Psoas muscle (tissue), 8 donors: ENCODE measurements around the gene AFAP1. TPM values are rescaled to one million over a fixed set of nuclear protein-coding genes. Genes with fewer than 3 reads are reported as not detected.

ENCODE experiments used
- ATAC-seq, 4 donors: fragments of 200-7000 bp; cut with Tn5 transposase; one replicate each; pipeline ENCODE4 v1.9.1; 2020; ENCODE audit warnings: moderate library complexity in 3 of 4, mild to moderate bottlenecking in 2 of 4
- DNase-seq, 2 donors: peaks; one replicate each; pipeline ENCODE4 v3.0.0-alpha.2; 2020
- H3K27ac ChIP-seq: fragments of 200-600 bp; one replicate; pipeline ENCODE4 v1.8.0; 2022
- H3K27me3 ChIP-seq, 3 donors: fragments of 200-600 bp in 1 of 3; one replicate each; pipeline versions ENCODE4 v1.6.1 to v1.8.0; 2013 to 2022; ENCODE audit warnings: low read length in 2 of 3, mild to moderate bottlenecking in 2 of 3, moderate library complexity in 1 of 3; ENCODE audit not compliant: insufficient read depth in 3 of 3
- H3K36me3 ChIP-seq, 2 donors: fragments of 200-600 bp in 1 of 2; one replicate each; pipeline versions ENCODE4 v1.6.1 to v1.8.0; 2013 to 2022; ENCODE audit warnings: low read depth in 1 of 2, mild to moderate bottlenecking in 1 of 2, moderate library complexity in 1 of 2; ENCODE audit not compliant: insufficient read depth in 1 of 2
- H3K4me1 ChIP-seq: fragments of 200-600 bp; one replicate; pipeline ENCODE4 v1.8.0; 2022
- H3K4me3 ChIP-seq: fragments of 200-600 bp; one replicate; pipeline ENCODE4 v1.8.0; 2022; ENCODE audit warnings: mild to moderate bottlenecking
- H3K9me3 ChIP-seq: fragments of 200-600 bp; one replicate; pipeline ENCODE4 v1.8.0; 2022
- WGBS, 3 donors: extraction: QIAGEN DNeasy Blood & Tissue Kit; methylation state at CpG; one replicate each; pipeline versions ENCODE4 v1.1.6 to v1.1.7; 2013; 5-methylcytosine and 5-hydroxymethylcytosine counted together
- intact Hi-C, 2 donors: fragments of 100-400 bp; cut with DNase I; formaldehyde crosslinking; loops; one replicate each; pipeline versions ENCODE4 v1.11.0 to v1.14.2; 2022
- polyA plus RNA-seq, 3 donors: library from polyadenylated mRNA; stranded (reverse); fragments of 200-250 nt; gene quantifications; one replicate each; pipeline ENCODE4 v1.2.3, GENCODE V29; 2013
- total RNA-seq, 4 donors: library from RNA; stranded (reverse); fragmentation: NEBNext Ultra II Directional in 2 of 4; extraction: Animal tissue kit (Norgen Biotek cat#: 25700) in 2 of 4; gene quantifications; one replicate each; pipeline versions ENCODE4 v1.2.1 to v1.2.4, GENCODE V29; 2021 to 2023
- TF ChIP-seq, protein P1 (sequence below): fragments of 200-600 bp; IDR thresholded peaks from one replicate; pipeline ENCODE4 v1.8.0; 2022; ENCODE audit warnings: antibody characterized with exemption
- donor health status: healthy with polysubstance abuse.
- donor health status: DM: no; HTN: no; CAD: no; lungs with moderate emphysema.
- donor health status: Bipolar disorder and iron deficiency.
- donor health status: healthy.
- donor health status: DM: yes; HTN: yes; CAD: no.
- donor health status: DM: no; HTN: no; CAD: no.
- donor health status: DM: no; HTN: no; CAD: no.
- donor health status: DM: yes; HTN: yes; CAD: no.

Gene AFAP1
- total and polyA plus RNA-seq, 7 donors, result 1.3 to 11.4 (median 2.6) TPM

DNA sequence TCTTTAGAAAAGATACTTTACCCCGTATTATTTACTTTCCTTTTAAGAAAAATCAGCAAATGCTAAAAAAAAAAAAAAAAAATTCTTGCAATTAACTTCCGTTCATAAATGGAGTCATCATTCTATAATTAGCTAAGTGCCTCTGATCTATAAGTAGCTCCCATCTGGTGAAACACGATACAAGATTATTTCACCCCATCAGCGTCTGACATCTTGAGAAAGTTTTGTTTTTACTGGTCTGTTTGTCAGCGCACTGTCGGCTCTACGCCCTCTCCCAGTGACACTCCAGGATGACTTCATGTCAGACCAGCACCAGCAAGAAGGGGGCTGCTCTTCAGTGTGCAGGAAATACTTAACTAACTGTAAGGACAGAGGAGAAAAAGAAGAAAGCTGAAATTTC lies 108.3 kb downstream of the AFAP1 start:
- H3K27me3 ChIP-seq, result no peaks in the 10 kb centered on the region
- WGBS, 3 donors, result 17 to 19% (median 17%) methylated on average over 7 of the region's 7 CpGs
- H3K36me3 ChIP-seq, result no peaks in the 10 kb centered on the region
- TF ChIP-seq, protein P1, sequence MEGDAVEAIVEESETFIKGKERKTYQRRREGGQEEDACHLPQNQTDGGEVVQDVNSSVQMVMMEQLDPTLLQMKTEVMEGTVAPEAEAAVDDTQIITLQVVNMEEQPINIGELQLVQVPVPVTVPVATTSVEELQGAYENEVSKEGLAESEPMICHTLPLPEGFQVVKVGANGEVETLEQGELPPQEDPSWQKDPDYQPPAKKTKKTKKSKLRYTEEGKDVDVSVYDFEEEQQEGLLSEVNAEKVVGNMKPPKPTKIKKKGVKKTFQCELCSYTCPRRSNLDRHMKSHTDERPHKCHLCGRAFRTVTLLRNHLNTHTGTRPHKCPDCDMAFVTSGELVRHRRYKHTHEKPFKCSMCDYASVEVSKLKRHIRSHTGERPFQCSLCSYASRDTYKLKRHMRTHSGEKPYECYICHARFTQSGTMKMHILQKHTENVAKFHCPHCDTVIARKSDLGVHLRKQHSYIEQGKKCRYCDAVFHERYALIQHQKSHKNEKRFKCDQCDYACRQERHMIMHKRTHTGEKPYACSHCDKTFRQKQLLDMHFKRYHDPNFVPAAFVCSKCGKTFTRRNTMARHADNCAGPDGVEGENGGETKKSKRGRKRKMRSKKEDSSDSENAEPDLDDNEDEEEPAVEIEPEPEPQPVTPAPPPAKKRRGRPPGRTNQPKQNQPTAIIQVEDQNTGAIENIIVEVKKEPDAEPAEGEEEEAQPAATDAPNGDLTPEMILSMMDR, result no peak
- peak overlapping the region; percentile 41 for H3K4me3 ChIP-seq
- peaks cover 39% of the 10 kb centered on the region for H3K4me1 ChIP-seq
- intact Hi-C loops, result no loop called here
- H3K9me3 ChIP-seq, result no peaks in the 10 kb centered on the region
- DNase-seq (peak in 1 of 2 donors; percentile 64), ATAC-seq (peak; percentile 89 to 96 (median 93))
- H3K27ac ChIP-seq, result peak overlapping the region; percentile 87

DNA sequence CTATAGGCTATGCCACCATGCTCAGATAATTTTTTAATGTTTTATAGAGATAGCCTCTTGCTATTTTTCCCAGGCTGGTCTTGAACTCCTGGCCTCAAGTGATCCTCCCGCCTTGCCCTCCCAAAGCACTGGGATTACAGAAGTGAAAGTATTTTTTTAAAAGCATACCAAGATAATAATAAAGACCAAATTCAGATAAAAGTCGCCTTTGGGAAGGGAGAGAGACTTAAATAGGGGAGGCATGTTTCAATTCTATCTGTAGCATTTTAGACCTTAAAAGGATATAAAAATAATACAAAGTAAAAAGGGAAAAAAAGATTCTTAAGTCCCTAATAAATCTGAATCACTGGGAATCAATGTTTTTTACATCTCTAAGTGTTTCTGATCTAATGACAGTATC lies 108.9 kb downstream of the AFAP1 start:
- Histone ChIP-seq H3K27ac (peak overlapping the region; percentile 87), H3K9me3 (no peaks in the 10 kb centered on the region), H3K4me1 (peaks cover 39% of the 10 kb centered on the region), H3K36me3 (no peaks in the 10 kb centered on the region), H3K4me3 (peak overlapping the region; percentile 41), H3K27me3 (no peaks in the 10 kb centered on the region)
- ATAC-seq (no peak), DNase-seq (no peak)
- intact Hi-C loops, result no loop called here
- TF ChIP-seq, protein P1, result no peak
- WGBS, 3 donors, result 85 to 92% (median 90%) methylated on average over 2 of the region's 2 CpGs

DNA sequence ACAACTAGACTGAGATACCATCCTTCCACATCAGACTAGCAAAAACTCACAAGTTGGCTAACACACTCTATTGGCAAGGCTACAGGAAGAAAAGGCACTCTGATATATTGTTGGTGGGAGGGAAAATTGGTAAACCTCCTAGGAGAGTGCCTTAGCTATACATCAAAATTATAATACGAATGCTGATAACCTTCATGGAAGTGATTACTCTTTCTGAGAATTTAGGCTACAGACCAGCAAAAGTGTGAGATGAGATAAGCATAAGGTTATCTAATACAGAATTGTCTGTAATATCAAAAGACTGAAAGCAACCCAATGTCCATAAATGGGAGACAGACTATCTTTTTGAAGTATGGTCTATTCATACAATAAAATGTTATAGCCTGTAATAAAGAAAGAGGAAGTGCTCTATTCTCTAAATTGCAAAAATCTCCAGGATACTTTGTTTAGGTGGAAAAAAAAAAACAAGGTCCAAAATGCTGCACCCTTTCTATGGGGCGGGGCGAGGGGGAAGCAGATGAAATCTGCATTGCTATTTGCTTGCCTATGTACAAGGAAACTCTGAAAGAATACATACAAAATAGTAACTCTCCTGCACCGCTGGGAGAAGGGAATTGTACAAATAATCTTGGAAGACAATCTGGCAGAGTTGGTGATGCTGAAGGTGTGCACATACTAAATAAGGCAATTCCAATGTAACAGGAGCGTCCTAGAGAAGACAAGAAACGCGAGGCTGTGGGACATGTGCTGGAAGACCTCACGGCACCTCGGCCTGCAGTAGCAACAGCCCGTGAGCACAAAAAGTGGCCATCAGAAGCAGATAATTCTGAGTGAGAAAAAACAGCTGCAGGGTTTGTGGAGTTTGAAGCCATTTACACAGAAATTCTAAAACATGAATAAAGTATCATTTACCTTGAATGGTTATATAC lies 109.7 kb downstream of the AFAP1 start:
- H3K9me3 ChIP-seq, result no peaks in the 10 kb centered on the region
- no peaks in the 10 kb centered on the region for H3K27me3 ChIP-seq
- H3K4me3 ChIP-seq, result no peak overlapping the region
- WGBS, 3 donors, result 64 to 74% (median 70%) methylated on average over 10 of the region's 10 CpGs
- peak overlapping the region; percentile 87 for H3K27ac ChIP-seq
- DNase-seq (no peak), ATAC-seq (peak in 1 of 4 donors; percentile 21)
- H3K36me3 ChIP-seq, result no peaks in the 10 kb centered on the region
- H3K4me1 ChIP-seq, result peaks cover 39% of the 10 kb centered on the region
- intact Hi-C loops, result no loop called here
- TF ChIP-seq, protein P1, result no peak

DNA sequence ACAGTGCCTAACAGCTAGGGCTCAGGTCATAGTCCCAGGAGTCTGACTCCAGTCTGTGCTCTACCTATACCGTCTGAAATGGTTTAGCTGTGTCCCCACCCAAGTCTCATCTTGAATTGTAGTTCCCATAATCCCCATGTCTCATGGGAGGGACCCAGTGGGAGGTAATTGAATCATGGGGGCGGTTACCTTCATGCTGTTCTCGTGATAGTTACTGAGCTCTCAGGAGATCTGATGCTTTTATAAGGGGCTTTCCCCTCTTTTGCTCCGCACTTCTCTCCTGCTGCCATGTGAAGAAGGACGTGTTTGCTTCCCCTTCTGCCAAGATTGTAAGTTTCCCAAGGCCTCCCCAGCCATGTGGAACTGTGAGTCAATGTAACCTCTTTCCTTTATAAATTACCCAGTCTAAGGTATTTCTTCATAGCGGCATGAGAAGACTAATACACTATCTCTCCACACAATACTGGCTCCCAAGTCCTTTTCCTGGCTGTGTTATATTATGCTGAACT lies 110.8 kb downstream of the AFAP1 start:
- Histone ChIP-seq H3K9me3 (no peaks in the 10 kb centered on the region), H3K27me3 (no peaks in the 10 kb centered on the region), H3K4me3 (no peak overlapping the region), H3K27ac (peak overlapping the region; percentile 87), H3K4me1 (peaks cover 45% of the 10 kb centered on the region), H3K36me3 (no peaks in the 10 kb centered on the region)
- TF ChIP-seq, protein P1, result no peak
- 76 to 82% (median 79%) methylated on average over 6 of the region's 6 CpGs for WGBS, 3 donors
- DNase-seq (no peak), ATAC-seq (peak in 1 of 4 donors; percentile 9)
- intact Hi-C loops, result no loop called here
